OCI-M2 (cell line): ENCODE data around the gene ANKFY1.
A peak's percentile ranks its signal among the peaks of the same experiment; 100 is the strongest.
"Not testable (repeated sequence)": the region's sequence is repeated elsewhere in the genome, so short reads cannot be mapped to it uniquely, and the experiment has no call there.

Experiments
- DNase-seq: peaks from one replicate; lab custom pipeline; 2025; ENCODE audit not compliant: unreplicated experiment; lab: John Stamatoyannopoulos, UW

The ANKFY1 gene

GRCh38 chr17:4159761-4160160, 104.0 kb downstream of the ANKFY1 start:
- DNase-seq = no peak

- DNase-seq = no peak
Measured at GRCh38 chr17:4157618-4158333, 106.0 kb downstream of the ANKFY1 start.

- DNase-seq = no peak
Measured at GRCh38 chr17:4156750-4157381, 106.9 kb downstream of the ANKFY1 start.

DNA sequence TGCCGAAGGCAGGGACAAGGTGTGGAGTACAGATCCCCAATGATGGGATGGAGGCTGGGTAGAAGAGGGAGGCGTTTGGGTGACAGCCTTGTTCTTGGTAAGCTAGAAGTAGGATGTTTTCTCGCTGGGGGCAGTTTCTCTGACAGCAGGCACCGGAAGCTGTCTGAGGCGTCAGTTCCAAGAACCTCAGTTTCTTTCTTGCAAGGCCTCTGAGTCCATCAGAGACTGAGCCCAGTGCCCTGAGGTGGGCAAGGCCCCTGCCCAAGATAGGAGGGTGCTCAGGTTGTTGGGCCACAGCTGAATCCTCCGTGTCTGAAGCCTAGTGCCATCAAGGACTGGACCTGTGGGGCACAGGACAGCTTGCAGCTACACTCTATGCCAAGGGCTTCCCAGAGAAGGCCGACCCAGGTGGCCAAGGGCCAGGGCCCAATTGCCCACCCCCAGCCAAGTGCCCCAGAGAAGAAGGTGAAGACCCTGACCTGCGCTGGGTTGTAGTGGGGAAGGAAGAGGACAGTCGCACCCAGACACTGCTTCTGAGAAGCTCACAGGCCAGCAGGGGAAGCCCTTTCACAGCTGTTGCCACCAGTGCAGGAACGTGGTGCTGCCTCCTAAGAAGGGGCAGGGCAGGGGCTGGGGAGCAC, 107.7 kb downstream of the ANKFY1 start:
- DNase-seq = no peak

- DNase-seq = no peak
Measured at GRCh38 chr17:4154201-4154600, 109.6 kb downstream of the ANKFY1 start.

- no peak for DNase-seq
Measured at GRCh38 chr17:4152471-4152870, 111.3 kb downstream of the ANKFY1 start.

- no peak for DNase-seq
Measured at GRCh38 chr17:4150096-4150495, 113.7 kb downstream of the ANKFY1 start.

- no peak for DNase-seq
Measured at GRCh38 chr17:4148611-4149308, 115.0 kb downstream of the ANKFY1 start.

DNA sequence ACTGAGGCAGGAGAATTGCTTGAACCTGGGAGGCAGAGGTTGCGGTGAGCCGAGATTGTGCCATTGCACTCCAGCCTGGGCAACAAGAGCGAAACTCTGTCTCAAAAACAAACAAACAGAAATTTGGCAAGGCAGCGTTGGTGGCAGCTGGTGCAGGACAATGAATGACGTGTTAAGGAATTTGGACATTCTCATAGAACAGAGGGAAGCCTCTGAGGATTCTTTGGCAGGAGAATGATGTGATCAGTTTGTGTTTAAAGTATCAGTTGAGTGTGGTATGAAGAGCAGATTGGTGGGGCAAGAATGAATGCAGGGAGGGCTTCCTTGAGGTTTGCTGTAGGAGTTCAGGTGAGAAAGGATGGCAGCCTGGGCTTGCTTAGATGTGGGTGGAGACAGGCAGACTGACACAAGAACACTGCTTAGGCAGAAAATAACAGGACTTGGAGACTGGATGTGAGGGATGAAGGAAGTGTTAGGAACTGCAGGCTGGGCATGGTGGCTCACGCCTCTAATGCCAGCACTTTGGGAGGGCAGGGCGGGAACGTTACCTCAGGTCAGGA, 115.9 kb downstream of the ANKFY1 start:
- no peak for DNase-seq

- no peak for DNase-seq
Measured at GRCh38 chr17:4146641-4147040, 117.1 kb downstream of the ANKFY1 start.

DNA sequence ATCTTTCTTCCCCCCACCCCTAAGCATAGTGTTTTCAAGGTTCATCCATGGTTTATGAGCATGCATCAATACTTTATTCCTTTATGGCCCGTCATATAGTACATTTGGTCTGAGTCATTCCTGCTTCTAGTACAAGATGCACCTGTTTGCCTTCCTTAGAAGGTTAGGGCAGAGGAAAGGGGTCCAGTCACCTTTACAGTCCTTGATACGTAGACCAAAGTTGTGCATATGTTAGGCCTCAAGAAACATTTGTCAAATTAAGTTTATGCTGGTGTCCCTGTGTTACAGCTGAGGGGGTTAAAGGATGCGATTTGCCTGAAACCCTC, 119.4 kb downstream of the ANKFY1 start:
- no peak for DNase-seq

DNA sequence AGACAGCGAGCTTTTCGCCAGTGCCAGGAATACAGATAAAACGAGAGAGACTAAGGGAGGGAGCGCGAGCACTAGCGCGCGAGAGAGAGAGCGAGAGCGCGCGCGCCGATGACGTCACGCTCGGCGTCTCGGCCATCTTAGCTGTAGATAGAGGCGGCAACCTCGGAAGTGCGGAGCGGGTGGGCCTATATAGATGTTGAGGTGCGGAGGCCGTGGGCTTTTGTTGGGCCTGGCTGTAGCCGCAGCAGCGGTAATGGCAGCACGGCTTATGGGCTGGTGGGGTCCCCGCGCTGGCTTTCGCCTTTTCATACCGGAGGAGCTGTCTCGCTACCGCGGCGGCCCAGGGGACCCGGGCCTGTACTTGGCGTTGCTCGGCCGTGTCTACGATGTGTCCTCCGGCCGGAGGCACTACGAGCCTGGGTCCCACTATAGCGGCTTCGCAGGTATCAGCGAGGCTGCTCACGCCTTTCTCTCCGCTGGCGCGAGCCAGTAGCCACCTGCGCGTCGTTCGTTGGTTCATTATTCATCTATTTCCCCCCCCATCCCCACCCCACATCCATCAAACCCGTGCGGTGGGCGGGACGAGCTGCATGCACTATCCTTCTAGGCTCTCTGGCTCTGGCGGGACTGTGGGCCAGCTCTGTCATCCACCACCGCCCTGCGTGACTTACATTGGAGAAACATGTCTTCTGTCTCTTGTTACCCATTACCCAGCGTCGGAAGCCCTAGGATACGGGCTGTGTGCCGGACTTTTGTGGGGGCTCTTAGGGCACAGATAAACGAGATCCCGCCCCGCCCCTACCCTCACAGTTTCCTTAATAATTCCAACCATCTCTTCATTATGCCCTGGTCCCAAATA, 120.0 kb downstream of the ANKFY1 start:
- peak; percentile 61 for DNase-seq

- DNase-seq = no peak
Measured at GRCh38 chr17:4142107-4142900, 121.5 kb downstream of the ANKFY1 start.

DNA sequence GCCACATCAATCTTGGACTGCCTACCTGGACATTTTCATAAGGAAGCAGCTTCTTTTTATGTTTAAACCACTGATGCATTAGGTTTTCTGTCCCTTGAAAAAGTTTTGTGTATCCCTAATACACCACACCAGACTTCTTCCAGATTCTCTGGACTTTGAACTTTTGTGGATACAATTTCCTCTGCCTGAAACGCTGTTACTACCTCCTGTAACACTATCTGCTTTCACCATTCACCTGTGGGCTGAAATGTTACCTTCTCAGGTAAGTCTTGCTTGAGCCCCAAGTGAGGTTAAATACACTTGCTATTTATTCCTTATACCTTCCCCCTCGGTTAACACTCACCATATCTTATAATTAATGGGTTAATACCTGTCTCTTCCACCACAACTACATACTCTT, 123.7 kb downstream of the ANKFY1 start:
- DNase-seq = no peak

- DNase-seq = not testable (repeated sequence)
Measured at GRCh38 chr17:4138906-4139526, 124.8 kb downstream of the ANKFY1 start.

GRCh38 chr17:4136373-4136772, 127.4 kb downstream of the ANKFY1 start:
- DNase-seq = no peak

- no peak for DNase-seq
Measured at GRCh38 chr17:4135489-4135888, 128.3 kb downstream of the ANKFY1 start.

DNA sequence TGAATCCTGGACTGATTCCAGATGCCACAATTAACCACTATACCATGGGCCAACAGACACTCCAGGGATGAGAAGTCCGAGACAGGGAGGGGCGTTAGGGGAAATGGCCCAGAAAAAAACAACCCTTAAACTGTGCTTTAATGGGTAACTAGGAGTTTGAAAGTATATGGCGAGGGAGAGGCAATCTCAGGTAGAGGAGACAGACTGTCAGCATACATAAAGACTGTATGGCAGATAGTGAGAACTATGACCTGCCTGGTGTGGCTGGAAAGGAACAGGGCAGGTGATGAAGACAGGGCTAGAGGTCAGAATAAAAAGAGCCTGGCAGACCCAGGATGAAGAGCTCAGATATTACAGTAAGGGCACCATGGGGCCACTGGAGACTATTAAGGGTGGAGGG, 129.1 kb downstream of the ANKFY1 start:
- DNase-seq = no peak

DNA sequence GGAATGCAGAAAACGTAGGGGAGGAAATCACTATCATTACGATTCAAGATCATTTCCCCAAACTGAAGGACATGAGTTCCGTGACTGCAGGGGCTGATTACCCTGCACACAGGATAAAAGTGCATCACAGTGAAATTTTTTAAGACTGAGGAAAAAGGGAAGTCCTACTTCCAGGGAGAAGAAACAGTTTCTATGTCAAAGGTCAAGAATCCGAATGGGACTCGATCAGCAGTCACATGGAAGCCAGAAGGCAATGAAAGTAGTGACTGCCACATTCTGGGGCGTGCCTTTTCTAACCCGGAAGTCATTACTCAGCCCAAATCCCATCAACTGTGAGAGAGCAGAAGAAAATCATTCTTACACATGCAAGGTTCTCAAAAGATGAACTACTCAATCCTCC, 133.1 kb downstream of the ANKFY1 start:
- no peak for DNase-seq
